ENCODE data around the gene SMAD4.

GRCh38 chr18:51030537-51031258 is 685 bp downstream of the SMAD4 start:
- no peak for TF ChIP-seq POLR2A (IDR thresholded peaks at IDR 0.05)
- TF ChIP-seq, protein P1, sequence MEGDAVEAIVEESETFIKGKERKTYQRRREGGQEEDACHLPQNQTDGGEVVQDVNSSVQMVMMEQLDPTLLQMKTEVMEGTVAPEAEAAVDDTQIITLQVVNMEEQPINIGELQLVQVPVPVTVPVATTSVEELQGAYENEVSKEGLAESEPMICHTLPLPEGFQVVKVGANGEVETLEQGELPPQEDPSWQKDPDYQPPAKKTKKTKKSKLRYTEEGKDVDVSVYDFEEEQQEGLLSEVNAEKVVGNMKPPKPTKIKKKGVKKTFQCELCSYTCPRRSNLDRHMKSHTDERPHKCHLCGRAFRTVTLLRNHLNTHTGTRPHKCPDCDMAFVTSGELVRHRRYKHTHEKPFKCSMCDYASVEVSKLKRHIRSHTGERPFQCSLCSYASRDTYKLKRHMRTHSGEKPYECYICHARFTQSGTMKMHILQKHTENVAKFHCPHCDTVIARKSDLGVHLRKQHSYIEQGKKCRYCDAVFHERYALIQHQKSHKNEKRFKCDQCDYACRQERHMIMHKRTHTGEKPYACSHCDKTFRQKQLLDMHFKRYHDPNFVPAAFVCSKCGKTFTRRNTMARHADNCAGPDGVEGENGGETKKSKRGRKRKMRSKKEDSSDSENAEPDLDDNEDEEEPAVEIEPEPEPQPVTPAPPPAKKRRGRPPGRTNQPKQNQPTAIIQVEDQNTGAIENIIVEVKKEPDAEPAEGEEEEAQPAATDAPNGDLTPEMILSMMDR (IDR thresholded peaks at IDR 0.05), result no peak
